ENCODE results near the gene TWIST1. TPM values are rescaled to one million over a fixed set of nuclear protein-coding genes. Genes with fewer than 3 reads are reported as not detected.

The TWIST1 gene
- total and polyA plus RNA-seq, 11 donors: 0.38 to 4.6 (median 1.0) TPM

DNA sequence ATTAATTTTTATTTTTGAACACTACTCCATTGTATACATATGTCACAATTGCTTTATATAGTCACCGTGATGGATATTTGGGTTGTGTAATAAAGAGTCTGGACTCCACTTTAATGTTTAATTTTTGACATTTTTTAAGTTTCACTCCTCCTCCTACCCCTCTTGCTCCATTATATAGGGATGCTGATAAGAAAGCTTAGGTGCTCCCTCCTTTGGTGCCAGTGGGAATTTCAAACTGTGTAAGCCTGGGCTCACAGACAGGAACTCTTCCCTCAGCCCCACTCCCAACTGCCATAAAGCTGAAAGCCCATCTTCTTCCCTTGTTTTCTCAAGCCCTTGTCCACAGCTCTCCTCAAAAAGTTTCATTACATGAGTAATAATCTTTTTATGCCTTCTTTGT is 47.6 kb downstream of the TWIST1 start:
- WGBS, 4 donors: 75 to 80% (median 77%) methylated on average over 1 of the region's 1 CpG

GRCh38 chr7:19066170-19066569 is 51.3 kb downstream of the TWIST1 start:
- Histone ChIP-seq H3K4me3 (no peak overlapping the region), H3K4me1 (no peaks in the 10 kb centered on the region), H3K27ac (no peak overlapping the region), H3K36me3 (no peaks in the 10 kb centered on the region), H3K9me3 (no peaks in the 10 kb centered on the region), H3K27me3 (no peaks in the 10 kb centered on the region)
- 20 to 33% (median 26%) methylated on average over 2 of the region's 2 CpGs for WGBS, 4 donors
- no peak for DNase-seq
- no peak for ATAC-seq
- TF ChIP-seq POLR2A (IDR thresholded peaks at IDR 0.05) (no peak), CTCF (IDR thresholded peaks at IDR 0.05) (no peak)
- intact Hi-C loops (cut with DNase I): no loop called here

More for the DNA sequence above, 47.6 kb downstream of the TWIST1 start:
- DNase-seq (no peak), ATAC-seq (no peak)
- Histone ChIP-seq H3K4me1 (no peaks in the 10 kb centered on the region), H3K27ac (no peak overlapping the region), H3K9me3 (peaks cover 0 to 9% (median 0%) of the 10 kb centered on the region in 12 donors), H3K27me3 (no peaks in the 10 kb centered on the region), H3K36me3 (no peaks in the 10 kb centered on the region), H3K4me3 (no peak overlapping the region)
- no peak for TF ChIP-seq POLR2A (IDR thresholded peaks at IDR 0.05)
- TF ChIP-seq CTCF (IDR thresholded peaks at IDR 0.05): no peak
- intact Hi-C loops (cut with DNase I): no loop called here

Other genes with a start within 250 kb of the TWIST1 start
- not detected for gene FERD3L, start 27.8 kb upstream of the TWIST1 start, total RNA-seq
- gene FERD3L, start 27.8 kb upstream of the TWIST1 start, polyA plus RNA-seq: not detected

All from heart left ventricle (tissue), 16 donors.